IMR-90 (cell line): Measurements from ENCODE around the gene DUOX2.

Experiments
- CEBPB ChIP-seq: IDR thresholded peaks from 2 replicates; pipeline ENCODE4 v1.6.1; 2012; ENCODE audit warnings: low read depth, low read length, improper control_type of control experiment
- POLR2A ChIP-seq: IDR thresholded peaks from 2 replicates; pipeline ENCODE4 v1.6.1; 2012; ENCODE audit warnings: mild to moderate bottlenecking, low read depth, low read length
- SMC3 ChIP-seq: fragments of 150-350 bp; IDR thresholded peaks from 2 replicates; pipeline ENCODE4 v1.6.1; 2016; ENCODE audit warnings: low read depth, mild to moderate bottlenecking, antibody characterized with exemption, low read length, moderate library complexity
- TF ChIP-seq, protein P1 (sequence below): conservative IDR thresholded peaks from 2 replicates; pipeline ENCODE4 v1.5.1; 2012; ENCODE audit warnings: mild to moderate bottlenecking, low read depth, low read length, improper control_type of control experiment

DNA sequence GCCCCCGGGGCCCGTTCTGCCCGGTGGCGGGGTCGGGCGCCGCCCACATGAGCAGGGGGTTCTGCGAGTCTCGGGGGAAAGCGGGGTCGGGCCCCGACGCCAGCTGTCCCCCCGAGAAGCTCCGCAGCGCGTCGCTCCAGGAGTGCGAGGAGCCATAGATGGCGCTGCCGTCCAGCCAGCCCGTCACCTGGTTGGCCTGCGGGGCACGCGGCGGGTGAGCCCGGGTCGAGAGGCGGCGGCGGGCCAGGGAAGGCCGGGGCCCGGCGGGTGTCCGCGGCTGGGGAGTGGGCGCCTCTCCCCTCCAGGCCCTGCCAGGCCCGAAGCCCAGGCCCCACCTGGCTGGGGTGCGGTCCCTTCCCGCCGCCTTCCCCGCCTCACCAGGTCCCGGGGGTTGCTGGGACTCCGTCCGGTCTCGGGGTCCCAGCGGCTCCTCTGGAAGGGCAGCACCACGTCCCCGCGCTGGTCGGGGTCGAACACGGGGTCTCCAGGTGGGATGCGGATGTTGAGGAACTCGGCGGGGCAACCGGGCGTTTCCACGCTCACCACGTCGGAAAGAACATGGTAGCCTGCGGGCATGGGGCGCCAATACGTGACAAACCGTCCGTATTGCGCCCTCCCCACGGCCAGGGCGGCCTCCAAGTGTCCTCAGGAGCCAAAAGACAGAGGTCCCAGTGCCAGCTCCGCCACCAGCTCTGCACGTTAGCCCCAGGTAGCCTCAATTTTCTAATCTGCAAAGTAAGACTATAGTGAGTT lies 2.4 kb downstream of the DUOX2 start:
- TF ChIP-seq, protein P1, sequence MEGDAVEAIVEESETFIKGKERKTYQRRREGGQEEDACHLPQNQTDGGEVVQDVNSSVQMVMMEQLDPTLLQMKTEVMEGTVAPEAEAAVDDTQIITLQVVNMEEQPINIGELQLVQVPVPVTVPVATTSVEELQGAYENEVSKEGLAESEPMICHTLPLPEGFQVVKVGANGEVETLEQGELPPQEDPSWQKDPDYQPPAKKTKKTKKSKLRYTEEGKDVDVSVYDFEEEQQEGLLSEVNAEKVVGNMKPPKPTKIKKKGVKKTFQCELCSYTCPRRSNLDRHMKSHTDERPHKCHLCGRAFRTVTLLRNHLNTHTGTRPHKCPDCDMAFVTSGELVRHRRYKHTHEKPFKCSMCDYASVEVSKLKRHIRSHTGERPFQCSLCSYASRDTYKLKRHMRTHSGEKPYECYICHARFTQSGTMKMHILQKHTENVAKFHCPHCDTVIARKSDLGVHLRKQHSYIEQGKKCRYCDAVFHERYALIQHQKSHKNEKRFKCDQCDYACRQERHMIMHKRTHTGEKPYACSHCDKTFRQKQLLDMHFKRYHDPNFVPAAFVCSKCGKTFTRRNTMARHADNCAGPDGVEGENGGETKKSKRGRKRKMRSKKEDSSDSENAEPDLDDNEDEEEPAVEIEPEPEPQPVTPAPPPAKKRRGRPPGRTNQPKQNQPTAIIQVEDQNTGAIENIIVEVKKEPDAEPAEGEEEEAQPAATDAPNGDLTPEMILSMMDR, result no peak
- TF ChIP-seq POLR2A, result no peak
- TF ChIP-seq CEBPB, result no peak
- no peak for TF ChIP-seq SMC3
